GM21515 (cell line): ENCODE measurements around the gene KCNIP3.

Experiments used
- ATAC-seq: cut with Tn5 transposase; IDR thresholded peaks from one replicate; pipeline ENCODE4 v1.9.1; 2021; ENCODE audit not compliant: unreplicated experiment

The KCNIP3 gene

GRCh38 chr2:95312543-95313201 is 15.5 kb downstream of the KCNIP3 start:
- ATAC-seq: no peak

- ATAC-seq: no peak
Measured at GRCh38 chr2:95313296-95314131, 16.4 kb downstream of the KCNIP3 start.

DNA sequence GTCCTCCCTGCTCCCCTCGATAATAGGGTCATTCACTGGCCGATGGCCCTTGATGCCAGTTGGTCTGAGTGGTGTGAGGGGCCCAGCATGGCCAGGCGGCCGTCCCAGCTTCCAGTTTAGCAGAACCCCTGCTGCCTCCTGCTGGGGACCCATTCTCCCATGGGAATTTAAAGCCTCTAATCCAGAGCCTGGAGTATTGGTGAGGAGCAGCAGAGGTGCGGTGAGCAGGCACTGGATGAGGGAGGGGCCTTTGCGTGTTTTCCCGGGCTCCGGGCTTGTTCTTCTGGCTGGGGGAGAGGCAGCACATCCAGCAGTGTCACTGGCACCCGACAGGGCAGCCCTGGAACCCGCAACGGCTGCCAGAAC is 17.4 kb downstream of the KCNIP3 start:
- no peak for ATAC-seq

DNA sequence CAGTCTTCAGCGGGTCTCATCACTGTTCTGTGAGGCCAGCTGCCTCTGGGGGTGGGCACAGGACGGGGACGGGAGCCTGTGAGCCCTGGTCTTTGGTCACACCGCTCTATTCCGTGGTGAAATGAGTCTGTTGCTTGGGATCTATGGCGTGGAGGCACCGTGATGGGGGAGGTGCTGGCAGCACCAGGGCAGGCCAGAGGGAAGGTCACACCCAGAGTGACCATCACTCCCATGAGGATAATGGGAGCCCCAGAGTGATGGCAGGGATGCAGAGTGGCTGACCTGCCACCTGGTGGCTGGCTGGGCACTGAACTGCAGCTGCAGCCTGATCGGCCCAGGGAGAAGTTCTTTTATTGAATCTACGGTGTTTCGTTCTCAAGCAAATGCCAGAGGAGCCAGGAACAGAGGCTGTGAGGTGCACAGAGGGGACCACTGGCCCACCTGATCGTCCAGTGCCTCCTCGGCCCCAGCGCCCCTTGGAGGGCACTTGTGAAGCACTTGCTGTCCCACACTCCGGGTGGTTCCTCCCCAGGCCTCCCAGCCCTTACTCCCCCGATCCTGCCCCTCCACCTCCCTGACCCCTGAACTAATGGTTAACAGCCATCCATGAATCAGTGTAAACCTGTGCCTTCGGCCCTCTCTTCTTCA is 17.9 kb downstream of the KCNIP3 start:
- ATAC-seq: no peak

DNA sequence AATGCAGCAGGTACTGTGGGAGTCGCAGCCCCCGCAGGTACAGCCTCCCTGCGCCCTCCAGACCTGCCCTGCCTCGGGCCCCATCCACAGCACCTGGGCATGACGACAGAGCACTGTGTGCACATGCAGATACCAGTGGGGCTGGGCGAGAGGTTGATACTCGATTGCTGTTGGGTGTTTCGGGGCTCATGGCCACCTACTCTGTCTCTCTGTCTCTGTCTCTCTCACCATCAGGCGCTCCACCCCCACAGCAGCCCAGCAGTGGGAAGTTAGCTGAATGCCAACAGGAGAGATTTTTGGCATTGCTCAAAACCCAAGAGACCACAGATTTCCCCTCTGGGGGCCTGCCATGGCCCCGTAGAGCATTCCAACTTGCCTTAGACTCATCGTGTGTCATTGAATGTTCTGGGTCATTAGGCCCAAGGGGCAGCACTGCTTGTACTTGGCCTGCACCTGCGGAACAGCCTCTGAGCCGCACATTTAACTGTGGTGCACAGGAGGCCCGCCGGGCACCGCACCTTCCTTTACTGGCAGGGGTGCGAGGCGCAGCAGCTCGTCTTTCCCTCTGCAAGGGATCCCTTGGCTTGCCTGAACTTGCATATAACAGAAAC is 18.8 kb downstream of the KCNIP3 start:
- no peak for ATAC-seq

GRCh38 chr2:95316466-95317122 is 19.4 kb downstream of the KCNIP3 start:
- no peak for ATAC-seq

DNA sequence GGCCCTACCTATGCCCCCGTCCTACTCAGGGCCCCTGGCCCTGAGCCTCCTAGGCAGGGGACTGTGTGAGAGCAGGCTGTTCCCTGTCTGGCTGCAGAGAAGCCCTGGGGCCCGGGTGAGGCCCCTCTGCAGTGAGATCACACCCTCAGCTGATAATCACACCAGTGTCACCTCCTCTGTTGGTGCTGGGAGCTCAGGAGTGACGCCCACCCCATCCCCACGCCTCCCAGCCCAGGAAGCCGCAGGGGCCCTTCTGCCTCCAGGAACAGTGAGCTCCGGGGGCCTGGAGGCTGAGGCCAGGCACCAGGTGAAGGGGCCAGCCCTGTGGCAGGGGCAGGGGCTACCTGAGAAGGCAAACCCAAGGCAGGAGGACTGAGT is 20.0 kb downstream of the KCNIP3 start:
- no peak for ATAC-seq

GRCh38 chr2:95317665-95318425 is 20.7 kb downstream of the KCNIP3 start:
- no peak for ATAC-seq

GRCh38 chr2:95318431-95319220 is 21.5 kb downstream of the KCNIP3 start:
- no peak for ATAC-seq

DNA sequence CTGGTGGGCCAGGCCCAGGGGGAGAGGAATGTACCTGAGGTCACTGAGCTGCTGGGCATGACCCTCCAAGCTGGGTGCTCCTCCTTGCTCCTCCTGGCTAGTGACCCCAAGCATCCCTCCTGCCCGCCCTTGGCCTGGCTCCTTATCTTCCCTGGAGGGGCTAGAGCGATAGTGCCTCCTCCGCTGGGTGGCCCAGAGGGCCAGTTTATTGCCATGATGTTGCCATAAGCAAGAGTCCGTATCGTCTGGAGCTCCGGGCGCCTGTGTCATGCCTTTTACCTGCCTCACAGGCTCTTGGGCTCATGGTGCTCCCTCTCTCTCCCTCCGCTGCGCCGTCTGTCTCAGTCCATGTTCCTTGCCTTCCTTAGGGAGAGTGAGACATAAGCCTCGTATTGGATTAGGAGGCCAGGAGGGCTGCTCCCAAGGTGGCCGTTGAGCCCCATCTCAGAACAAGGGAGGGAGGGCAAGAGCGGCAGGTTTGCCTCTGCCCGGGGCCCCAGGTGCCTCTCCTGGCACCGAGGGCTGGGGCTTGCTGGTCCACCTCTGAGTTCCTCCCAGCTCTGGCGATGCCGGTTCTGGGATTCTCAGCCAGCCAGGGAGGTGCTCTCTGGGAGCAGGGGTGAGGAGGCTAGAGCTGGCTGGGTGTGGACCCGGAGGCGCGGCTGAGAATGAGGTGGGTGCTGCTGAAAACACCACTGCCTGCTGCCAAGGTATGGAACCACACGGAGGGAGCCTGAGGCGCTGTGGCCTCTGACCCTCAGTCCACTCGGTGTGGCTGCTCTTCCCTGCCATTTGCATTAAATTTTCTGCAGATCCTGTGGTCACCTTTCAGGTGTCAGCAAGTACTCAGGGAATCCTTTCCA is 22.6 kb downstream of the KCNIP3 start:
- no peak for ATAC-seq

GRCh38 chr2:95320344-95320712 is 23.2 kb downstream of the KCNIP3 start:
- ATAC-seq: no peak

DNA sequence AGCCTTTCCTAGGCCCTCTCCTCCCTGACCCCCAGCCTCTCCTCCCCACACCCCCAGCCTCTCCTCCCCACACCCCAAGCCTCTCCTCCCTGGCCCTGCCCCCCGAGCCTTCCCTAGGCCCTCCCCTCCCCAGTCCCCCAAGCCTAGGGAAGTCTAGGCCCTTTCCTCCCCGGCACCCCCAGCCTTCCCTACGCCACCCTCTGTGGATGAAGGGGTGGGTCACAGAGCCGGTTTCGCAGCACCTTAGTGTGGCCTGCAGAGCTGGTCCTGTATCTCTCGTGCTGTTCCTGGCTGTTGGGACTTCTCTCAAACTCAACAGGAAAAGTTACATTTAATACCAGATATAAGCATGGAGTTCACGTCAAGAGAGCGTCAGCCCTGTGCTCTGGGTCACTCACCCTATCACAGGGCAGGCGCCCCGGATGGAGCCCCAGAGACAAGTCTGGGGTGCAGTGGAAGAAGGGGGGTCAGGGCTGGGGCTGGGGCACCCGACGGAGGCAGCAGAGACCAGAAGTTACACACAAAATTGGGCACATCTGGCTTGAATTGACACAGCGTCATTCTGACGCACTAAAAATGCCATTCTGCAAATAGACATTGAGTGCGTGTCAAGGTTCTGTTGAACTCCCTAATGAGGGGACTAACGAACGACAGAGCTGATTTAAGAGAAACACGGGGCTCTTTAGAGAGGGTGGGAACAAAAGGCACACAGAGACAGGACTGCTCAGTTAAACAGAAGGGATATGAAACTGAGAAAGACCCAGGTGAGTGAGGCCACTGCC is 24.0 kb downstream of the KCNIP3 start:
- no peak for ATAC-seq

GRCh38 chr2:95323347-95324155 is 26.4 kb downstream of the KCNIP3 start:
- ATAC-seq: no peak

- ATAC-seq: no peak
Measured at GRCh38 chr2:95325026-95325425, 27.9 kb downstream of the KCNIP3 start.

DNA sequence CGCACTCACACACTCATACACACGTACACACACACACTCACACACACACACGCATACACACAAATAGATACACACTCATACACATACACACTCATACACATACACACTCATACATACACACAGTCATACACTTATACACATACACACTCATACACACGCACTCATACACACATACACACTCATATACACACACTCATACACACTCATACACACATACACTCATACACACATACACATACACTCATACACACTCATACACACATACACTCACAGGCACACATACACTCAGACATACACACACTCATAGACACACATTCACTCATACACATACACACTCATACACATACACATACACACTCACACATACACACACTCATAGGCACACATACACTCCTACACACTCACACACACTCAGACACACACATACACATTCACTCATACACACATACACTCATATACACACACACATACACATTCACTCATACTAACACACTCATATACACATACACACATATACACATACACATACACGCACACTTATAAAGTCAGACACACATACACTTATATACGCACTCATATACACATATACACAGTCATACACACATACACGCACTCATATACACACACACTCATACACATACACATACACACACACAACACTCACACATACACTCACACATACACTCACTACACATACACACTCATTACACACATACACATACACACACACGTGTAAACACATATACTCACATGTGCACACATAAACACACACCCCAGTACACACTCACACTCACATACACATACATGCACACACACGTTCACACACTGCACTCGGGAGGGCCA is 28.7 kb downstream of the KCNIP3 start:
- no peak for ATAC-seq

GRCh38 chr2:95326433-95327140 is 29.4 kb downstream of the KCNIP3 start:
- no peak for ATAC-seq
